SK-N-MC (cell line): Measurements from ENCODE around the gene DNAJC16.

Source experiments
- DNase-seq: peaks from one replicate; pipeline ENCODE4 v3.0.0-alpha.2; 2011; ENCODE audit warnings: low read depth, low spot score
- H3K27ac ChIP-seq: fragments of 200-600 bp; sonication (generic); 2 replicates; pipeline ENCODE4 v1.5.1; 2016; ENCODE audit warnings: mixed run types
- H3K36me3 ChIP-seq: fragments of 200-600 bp; sonication (generic); 2 replicates; pipeline ENCODE4 v1.6.1; 2017; ENCODE audit warnings: antibody characterized with exemption, low read length, mixed read lengths; ENCODE audit not compliant: insufficient read depth
- H3K4me3 ChIP-seq: fragments of 200-600 bp; sonication (generic); 2 replicates; pipeline ENCODE4 v1.5.1; 2016
- H3K9ac ChIP-seq: fragments of 200-600 bp; sonication (generic); 2 replicates; pipeline ENCODE4 v1.8.0; 2017; ENCODE audit warnings: mixed run types, mixed read lengths; ENCODE audit not compliant: insufficient read length
- H3K9me3 ChIP-seq: fragments of 200-600 bp; sonication (generic); 2 replicates; pipeline ENCODE4 v1.6.1; 2017; ENCODE audit warnings: low read depth, mild to moderate bottlenecking, antibody characterized with exemption, low read length, moderate library complexity, mixed read lengths
- EZH2 ChIP-seq: fragments of 200-600 bp; sonication (generic); IDR thresholded peaks from one replicate; pipeline ENCODE4 v1.6.1; 2017; ENCODE audit warnings: antibody characterized with exemption
- FOXP2 ChIP-seq: optimal IDR thresholded peaks from 2 replicates; pipeline ENCODE3; 2011; ENCODE audit warnings: mild to moderate bottlenecking, moderate library complexity; ENCODE audit not compliant: insufficient read depth; ENCODE audit errors: extremely low read length, control extremely low read depth
- POLR2AphosphoS5 ChIP-seq: IDR thresholded peaks from 2 replicates; pipeline ENCODE4 v1.6.1; 2012; ENCODE audit warnings: mild to moderate bottlenecking, low read depth, low read length, borderline replicate concordance

Gene DNAJC16

GRCh38 chr1:15605398-15606383 lies 79.0 kb downstream of the DNAJC16 start:
- no peak overlapping the region for H3K4me3 ChIP-seq
- no peak overlapping the region for H3K9ac ChIP-seq
- no peaks in the 10 kb centered on the region for H3K9me3 ChIP-seq
- no peaks in the 10 kb centered on the region for H3K36me3 ChIP-seq
- H3K27ac ChIP-seq: no peak overlapping the region
- no peak for TF ChIP-seq EZH2
- no peak for TF ChIP-seq FOXP2
- no peak for TF ChIP-seq POLR2AphosphoS5
- DNase-seq: no peak

- Histone ChIP-seq H3K9ac (no peak overlapping the region), H3K4me3 (no peak overlapping the region), H3K36me3 (no peaks in the 10 kb centered on the region), H3K9me3 (no peaks in the 10 kb centered on the region), H3K27ac (no peak overlapping the region)
- DNase-seq: no peak
- TF ChIP-seq POLR2AphosphoS5 (no peak), EZH2 (no peak), FOXP2 (no peak)
These were observed 83.0 kb downstream of the DNAJC16 start for GRCh38 chr1:15609631-15610030.

GRCh38 chr1:15610167-15610566 lies 83.5 kb downstream of the DNAJC16 start:
- Histone ChIP-seq H3K36me3 (no peaks in the 10 kb centered on the region), H3K4me3 (no peak overlapping the region), H3K27ac (no peak overlapping the region), H3K9me3 (no peaks in the 10 kb centered on the region), H3K9ac (no peak overlapping the region)
- DNase-seq: no peak
- no peak for TF ChIP-seq POLR2AphosphoS5
- no peak for TF ChIP-seq FOXP2
- no peak for TF ChIP-seq EZH2

GRCh38 chr1:15616373-15617172 lies 89.9 kb downstream of the DNAJC16 start:
- no peak for DNase-seq
- no peak for TF ChIP-seq FOXP2
- peak; percentile 73 for TF ChIP-seq POLR2AphosphoS5
- peaks cover 20% of the 10 kb centered on the region for H3K36me3 ChIP-seq
- peak overlapping the region; percentile 96 for H3K4me3 ChIP-seq
- H3K9ac ChIP-seq: peak overlapping the region; percentile 80
- no peaks in the 10 kb centered on the region for H3K9me3 ChIP-seq
- peak overlapping the region; percentile 93 for H3K27ac ChIP-seq

GRCh38 chr1:15617173-15618076 lies 90.8 kb downstream of the DNAJC16 start, which contains the start of gene DDI2:
Gene DDI2, plus strand, starts transcription at chr1:15617458. Its CDS starts 213 bp downstream, at chr1:15617671.
- peak; percentile 91 for DNase-seq
- TF ChIP-seq POLR2AphosphoS5 (peak; percentile 53; the same call in 1 of the 2 replicates), EZH2 (no peak)
- H3K4me3 ChIP-seq: peak within 1 kb of the TSS; percentile 96
- peak within 1 kb of the TSS; percentile 83 for H3K9ac ChIP-seq
- no peaks in the 10 kb centered on the region for H3K9me3 ChIP-seq
- H3K27ac ChIP-seq: peak within 1 kb of the TSS; percentile 93
- H3K36me3 ChIP-seq: peaks cover 25% of the 10 kb centered on the region

GRCh38 chr1:15618077-15618654 lies 91.5 kb downstream of the DNAJC16 start:
- Histone ChIP-seq H3K36me3 (peaks cover 26% of the 10 kb centered on the region), H3K27ac (peak overlapping the region; percentile 76), H3K9me3 (no peaks in the 10 kb centered on the region), H3K4me3 (peak overlapping the region; percentile 96), H3K9ac (peak overlapping the region; percentile 83)
- no peak for DNase-seq
- TF ChIP-seq POLR2AphosphoS5 (no peak), EZH2 (no peak), FOXP2 (no peak)
